Stimulated activated naive CD8-positive, alpha-beta T cell treated with anti-CD3 and anti-CD28 coated beads, Interleukin-15, Interleukin-2, amounts not matched to agents 100 ng/mL and 50 ng/mL, for 24 hours (primary cell): ENCODE measurements around the gene ZNF521.
"Not testable (repeated sequence)": the region's sequence is repeated elsewhere in the genome, so short reads cannot be mapped to it uniquely, and the experiment has no call there.

Experiments used
- H3K27ac Mint-ChIP-seq: one replicate; pipeline ENCODE4 v1.8.0; 2021; ENCODE audit warnings: mild to moderate bottlenecking, mixed read lengths
- H3K27me3 Mint-ChIP-seq: one replicate; pipeline ENCODE4 v1.8.0; 2021; ENCODE audit warnings: mixed read lengths
- H3K36me3 Mint-ChIP-seq: one replicate; pipeline ENCODE4 v1.8.0; 2021; ENCODE audit warnings: low read depth, mixed read lengths
- H3K4me1 Mint-ChIP-seq: one replicate; pipeline ENCODE4 v1.8.0; 2021; ENCODE audit warnings: low read depth, mixed read lengths
- H3K4me3 Mint-ChIP-seq: one replicate; pipeline ENCODE4 v1.8.0; 2021; ENCODE audit warnings: mild to moderate bottlenecking, mixed read lengths
- H3K9me3 Mint-ChIP-seq: one replicate; pipeline ENCODE4 v1.8.0; 2021; ENCODE audit warnings: mixed read lengths

ZNF521 gene

GRCh38 chr18:25053466-25053865 is 298.5 kb downstream of the ZNF521 start:
- no peak overlapping the region for H3K27ac Mint-ChIP-seq
- H3K4me3 Mint-ChIP-seq = no peak overlapping the region

DNA sequence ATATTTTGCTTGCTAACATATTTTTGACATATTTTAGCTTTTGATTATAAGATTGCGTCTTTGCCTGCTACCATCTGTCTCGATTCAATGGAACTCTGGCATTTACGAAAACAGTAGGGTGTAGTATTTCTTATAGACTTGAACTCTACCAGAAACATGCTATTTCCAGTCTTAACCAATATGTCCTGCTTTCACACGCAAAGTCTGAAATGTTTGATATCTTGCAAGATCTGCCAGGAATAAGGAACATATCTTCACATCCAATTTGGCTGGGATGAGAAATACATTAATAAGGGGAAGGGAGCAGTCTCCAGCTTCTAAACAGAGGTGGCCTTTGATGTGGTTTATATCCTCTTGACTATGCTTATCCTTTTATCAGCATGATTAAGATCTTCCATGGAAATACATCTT is 299.4 kb downstream of the ZNF521 start:
- no peaks in the 10 kb centered on the region for H3K9me3 Mint-ChIP-seq
- no peaks in the 10 kb centered on the region for H3K4me1 Mint-ChIP-seq
- H3K36me3 Mint-ChIP-seq = no peaks in the 10 kb centered on the region
- no peak overlapping the region for H3K27ac Mint-ChIP-seq
- H3K4me3 Mint-ChIP-seq = no peak overlapping the region
- no peaks in the 10 kb centered on the region for H3K27me3 Mint-ChIP-seq

More at GRCh38 chr18:25053466-25053865, 298.5 kb downstream of the ZNF521 start:
- Mint-ChIP-seq H3K27me3 (no peaks in the 10 kb centered on the region), H3K36me3 (no peaks in the 10 kb centered on the region), H3K4me1 (no peaks in the 10 kb centered on the region), H3K9me3 (no peaks in the 10 kb centered on the region)

DNA sequence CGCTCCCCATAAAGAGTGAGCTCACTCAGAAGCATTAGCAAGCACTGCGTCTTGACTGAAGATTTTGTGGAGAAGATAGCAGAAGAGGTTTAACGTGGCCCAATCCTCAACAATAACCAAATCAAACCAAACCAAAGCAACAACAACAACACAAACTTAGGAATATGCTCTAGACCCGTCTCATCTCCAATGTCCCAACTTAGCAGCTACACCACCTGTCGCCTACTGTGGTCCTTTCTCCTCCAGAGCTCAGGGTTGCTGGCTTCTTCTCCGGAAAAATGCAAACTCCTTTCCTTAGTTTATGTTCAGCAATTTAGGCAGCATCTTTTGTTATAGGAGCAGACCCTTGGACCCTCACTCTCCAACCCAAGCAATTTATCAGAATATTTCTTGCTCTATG is 301.4 kb downstream of the ZNF521 start:
- Mint-ChIP-seq H3K27me3 (no peaks in the 10 kb centered on the region), H3K9me3 (no peaks in the 10 kb centered on the region), H3K4me1 (no peaks in the 10 kb centered on the region), H3K27ac (no peak overlapping the region), H3K4me3 (no peak overlapping the region), H3K36me3 (no peaks in the 10 kb centered on the region)

- no peaks in the 10 kb centered on the region for H3K4me1 Mint-ChIP-seq
- H3K27ac Mint-ChIP-seq = no peak overlapping the region
- no peaks in the 10 kb centered on the region for H3K27me3 Mint-ChIP-seq
- H3K36me3 Mint-ChIP-seq = no peaks in the 10 kb centered on the region
- H3K4me3 Mint-ChIP-seq = no peak overlapping the region
- H3K9me3 Mint-ChIP-seq = no peaks in the 10 kb centered on the region
These were observed 304.0 kb downstream of the ZNF521 start for GRCh38 chr18:25047983-25048382.

DNA sequence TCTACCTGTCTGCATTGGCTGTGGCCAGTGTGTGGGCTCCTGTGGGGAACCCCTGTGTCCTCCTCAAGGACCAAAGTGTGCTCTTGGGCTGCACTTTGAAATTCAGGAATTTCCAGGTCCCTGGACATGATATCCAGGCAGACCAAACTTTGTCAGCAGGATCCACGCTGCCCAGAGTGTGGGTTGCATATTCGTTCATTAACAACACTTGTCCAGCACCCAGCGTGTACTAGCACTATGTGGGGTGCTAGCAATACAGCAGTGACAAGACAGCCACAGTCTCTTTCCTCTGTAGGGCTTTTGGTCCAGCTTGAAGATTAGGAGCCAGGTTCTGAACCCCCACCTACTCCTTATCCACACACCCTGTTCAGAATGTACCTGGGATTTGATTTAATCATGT is 304.5 kb downstream of the ZNF521 start:
- no peaks in the 10 kb centered on the region for H3K9me3 Mint-ChIP-seq
- H3K27me3 Mint-ChIP-seq = no peaks in the 10 kb centered on the region
- no peaks in the 10 kb centered on the region for H3K36me3 Mint-ChIP-seq
- H3K4me3 Mint-ChIP-seq = no peak overlapping the region
- H3K4me1 Mint-ChIP-seq = no peaks in the 10 kb centered on the region
- H3K27ac Mint-ChIP-seq = no peak overlapping the region

DNA sequence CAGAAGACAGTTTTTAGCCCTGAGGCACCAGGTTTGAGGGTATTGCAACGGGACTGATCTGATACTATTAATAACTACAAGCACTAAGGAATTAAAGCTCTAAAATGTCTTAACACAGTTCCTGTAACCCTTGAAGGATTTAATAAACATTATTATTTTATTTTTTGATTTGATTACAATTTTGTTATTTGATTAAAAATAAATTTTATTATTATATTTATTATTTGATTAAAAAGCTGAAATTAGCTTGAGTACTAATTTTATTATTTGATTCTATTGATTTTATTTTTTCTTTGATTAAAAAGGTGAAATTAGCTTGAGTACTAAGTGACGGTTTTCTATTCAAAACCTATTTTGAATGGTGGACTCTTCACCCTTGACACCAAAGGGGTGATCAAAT is 307.3 kb downstream of the ZNF521 start:
- no peaks in the 10 kb centered on the region for H3K36me3 Mint-ChIP-seq
- no peaks in the 10 kb centered on the region for H3K4me1 Mint-ChIP-seq
- peaks cover under 1% of the 10 kb centered on the region for H3K27me3 Mint-ChIP-seq
- H3K9me3 Mint-ChIP-seq = no peaks in the 10 kb centered on the region
- no peak overlapping the region for H3K27ac Mint-ChIP-seq
- H3K4me3 Mint-ChIP-seq = no peak overlapping the region

DNA sequence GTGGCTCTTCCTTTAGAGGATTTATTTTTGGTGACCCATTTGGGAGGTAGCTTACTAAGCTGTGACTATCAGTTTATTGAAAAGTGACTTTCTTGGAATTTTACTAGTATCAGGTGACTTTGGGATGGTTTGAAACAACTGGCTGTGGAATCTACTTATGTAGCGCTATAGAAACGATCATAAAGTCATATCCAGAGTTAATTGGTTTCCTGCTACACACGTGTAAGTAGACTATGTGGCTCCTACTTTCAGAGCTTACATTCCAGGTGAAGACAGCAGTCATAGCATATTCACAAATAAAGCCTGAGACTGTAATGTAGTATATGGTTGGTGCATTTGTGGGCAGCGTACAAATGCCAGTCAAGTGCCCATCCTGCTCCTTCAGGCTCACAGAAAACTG is 308.9 kb downstream of the ZNF521 start:
- Mint-ChIP-seq H3K4me3 (no peak overlapping the region), H3K27ac (no peak overlapping the region), H3K4me1 (no peaks in the 10 kb centered on the region), H3K9me3 (no peaks in the 10 kb centered on the region), H3K27me3 (peaks cover 4% of the 10 kb centered on the region), H3K36me3 (no peaks in the 10 kb centered on the region)

- Mint-ChIP-seq H3K27me3 (peaks cover 4% of the 10 kb centered on the region), H3K27ac (no peak overlapping the region), H3K4me1 (no peaks in the 10 kb centered on the region), H3K4me3 (no peak overlapping the region), H3K36me3 (no peaks in the 10 kb centered on the region), H3K9me3 (no peaks in the 10 kb centered on the region)
These were observed 309.3 kb downstream of the ZNF521 start for GRCh38 chr18:25042641-25043051.

DNA sequence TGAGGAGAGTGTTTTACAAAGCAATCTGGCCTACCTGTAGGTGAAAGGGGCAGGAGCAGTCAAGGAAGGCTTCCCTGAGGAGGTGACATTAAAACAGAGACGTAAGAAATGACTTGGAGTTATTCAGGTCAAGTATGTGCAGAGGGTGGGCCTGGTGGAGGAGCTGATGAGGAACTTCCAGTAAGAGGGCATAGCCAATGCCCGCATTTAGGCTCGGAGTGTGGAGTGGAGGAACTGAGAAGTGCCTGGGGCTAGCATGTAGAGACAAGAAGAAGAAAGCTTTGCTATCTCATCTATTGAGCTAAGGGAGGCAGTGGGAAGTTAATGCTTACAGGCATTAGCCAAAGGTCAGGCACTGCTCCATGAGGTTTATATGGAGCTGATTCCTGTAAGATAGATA is 312.2 kb downstream of the ZNF521 start:
- H3K4me1 Mint-ChIP-seq = no peaks in the 10 kb centered on the region
- H3K36me3 Mint-ChIP-seq = no peaks in the 10 kb centered on the region
- H3K9me3 Mint-ChIP-seq = no peaks in the 10 kb centered on the region
- H3K27ac Mint-ChIP-seq = no peak overlapping the region
- no peak overlapping the region for H3K4me3 Mint-ChIP-seq
- peaks cover 4% of the 10 kb centered on the region for H3K27me3 Mint-ChIP-seq

DNA sequence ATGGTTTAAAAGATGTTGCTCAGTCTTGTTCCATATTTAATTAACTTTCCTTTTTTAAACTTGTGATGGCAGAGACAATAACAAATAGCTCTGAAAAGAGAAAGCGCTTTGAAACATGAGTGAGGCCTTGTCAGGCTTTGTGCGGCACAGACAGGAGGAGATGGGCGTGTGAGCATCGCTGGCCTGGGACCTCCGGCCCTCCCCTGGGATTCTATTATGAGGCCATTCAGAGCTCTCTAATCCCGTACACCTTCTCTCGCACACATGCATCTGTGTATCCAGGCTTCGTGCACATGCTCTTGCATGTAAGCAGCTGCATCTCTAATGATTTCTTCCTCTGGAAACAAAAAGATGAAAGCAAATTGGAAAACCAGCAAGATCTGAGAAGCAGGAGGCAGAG is 313.7 kb downstream of the ZNF521 start:
- H3K9me3 Mint-ChIP-seq = no peaks in the 10 kb centered on the region
- H3K27ac Mint-ChIP-seq = no peak overlapping the region
- peaks cover 4% of the 10 kb centered on the region for H3K27me3 Mint-ChIP-seq
- H3K36me3 Mint-ChIP-seq = no peaks in the 10 kb centered on the region
- H3K4me1 Mint-ChIP-seq = no peaks in the 10 kb centered on the region
- H3K4me3 Mint-ChIP-seq = no peak overlapping the region

GRCh38 chr18:25033747-25034471 is 318.1 kb downstream of the ZNF521 start:
- H3K4me1 Mint-ChIP-seq = no peaks in the 10 kb centered on the region
- H3K9me3 Mint-ChIP-seq = peaks cover 18% of the 10 kb centered on the region
- no peak overlapping the region for H3K27ac Mint-ChIP-seq
- H3K4me3 Mint-ChIP-seq = no peak overlapping the region
- no peaks in the 10 kb centered on the region for H3K36me3 Mint-ChIP-seq
- H3K27me3 Mint-ChIP-seq = peaks cover 11% of the 10 kb centered on the region

DNA sequence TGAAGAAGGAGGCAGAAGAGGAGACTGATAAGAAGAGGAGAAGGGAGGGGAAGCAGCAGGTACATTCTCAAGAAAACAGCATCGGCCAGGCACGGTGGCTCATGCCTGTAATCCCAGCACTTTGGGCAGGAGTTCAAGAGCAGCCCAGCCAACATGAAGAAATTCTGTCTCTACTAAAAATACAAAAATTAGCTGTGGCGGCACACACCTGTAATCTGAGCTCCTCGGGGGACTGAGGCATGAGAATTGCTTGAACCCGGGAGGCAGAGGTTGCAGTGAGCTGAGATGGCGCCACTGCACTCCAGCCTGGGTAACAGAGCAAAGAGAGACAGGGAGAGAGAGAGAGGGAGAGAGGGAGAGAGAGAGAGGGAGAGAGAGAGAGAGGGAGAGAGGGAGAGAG is 318.8 kb downstream of the ZNF521 start:
- H3K27ac Mint-ChIP-seq, H3K4me1 Mint-ChIP-seq, H3K4me3 Mint-ChIP-seq, H3K36me3 Mint-ChIP-seq: not testable (repeated sequence)
- Mint-ChIP-seq H3K27me3 (peaks cover 11% of the 10 kb centered on the region), H3K9me3 (peaks cover 18% of the 10 kb centered on the region)

- H3K4me1 Mint-ChIP-seq = no peaks in the 10 kb centered on the region
- no peaks in the 10 kb centered on the region for H3K36me3 Mint-ChIP-seq
- H3K9me3 Mint-ChIP-seq = peaks cover 18% of the 10 kb centered on the region
- H3K27me3 Mint-ChIP-seq = peaks cover 15% of the 10 kb centered on the region
- H3K27ac Mint-ChIP-seq = no peak overlapping the region
- no peak overlapping the region for H3K4me3 Mint-ChIP-seq
These were observed 322.2 kb downstream of the ZNF521 start for GRCh38 chr18:25029802-25030201.

GRCh38 chr18:25019931-25020330 is 332.0 kb downstream of the ZNF521 start:
- Mint-ChIP-seq H3K27me3 (no peaks in the 10 kb centered on the region), H3K27ac (no peak overlapping the region), H3K9me3 (peaks cover 10% of the 10 kb centered on the region), H3K4me1 (no peaks in the 10 kb centered on the region), H3K4me3 (no peak overlapping the region), H3K36me3 (no peaks in the 10 kb centered on the region)

GRCh38 chr18:25019086-25019860 is 332.7 kb downstream of the ZNF521 start:
- no peaks in the 10 kb centered on the region for H3K27me3 Mint-ChIP-seq
- H3K27ac Mint-ChIP-seq = no peak overlapping the region
- H3K36me3 Mint-ChIP-seq = no peaks in the 10 kb centered on the region
- H3K9me3 Mint-ChIP-seq = peaks cover 10% of the 10 kb centered on the region
- no peak overlapping the region for H3K4me3 Mint-ChIP-seq
- no peaks in the 10 kb centered on the region for H3K4me1 Mint-ChIP-seq
